ENCODE measurements around the gene PLCD3. TPM values are rescaled to one million over a fixed set of nuclear protein-coding genes. Genes with fewer than 3 reads are reported as not detected.

Gene PLCD3
- total RNA-seq, 4 donors from 2014 or later = 38.6 to 186 (median 75.1) TPM

DNA sequence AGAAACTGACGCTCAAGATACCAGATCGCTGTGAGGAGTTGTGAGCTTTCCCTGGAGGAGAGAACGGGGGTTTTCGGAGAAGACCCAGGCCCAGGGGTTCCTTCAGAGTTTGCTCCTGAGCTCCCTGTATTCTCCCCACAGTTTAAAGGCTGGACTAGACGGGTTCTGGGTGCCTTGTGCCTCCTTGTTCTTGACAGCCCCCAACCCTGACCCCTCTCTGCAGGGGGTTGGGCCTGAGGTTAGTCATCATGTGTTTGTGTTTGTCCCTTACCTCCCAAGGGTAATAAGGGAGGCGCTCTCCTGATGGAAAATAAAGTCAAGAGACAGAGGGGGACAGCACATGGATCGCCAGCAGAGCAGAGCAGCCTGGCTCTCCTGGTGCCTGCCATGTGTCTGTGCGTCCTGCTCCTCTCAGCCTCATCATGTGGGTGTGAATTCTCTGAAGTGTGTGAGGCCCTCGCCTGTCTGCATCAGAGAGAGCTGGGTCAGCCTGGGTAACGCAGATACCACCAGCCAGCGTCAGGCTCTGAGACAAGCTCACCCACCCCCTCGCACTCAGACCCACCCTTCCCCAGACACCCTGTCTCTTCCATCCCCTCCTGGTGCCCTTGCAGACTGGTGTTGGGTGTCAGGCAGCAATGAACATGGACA lies 38.1 kb upstream of the PLCD3 start:
- no peak for TF ChIP-seq POLR2A (IDR thresholded peaks at IDR 0.05)
- TF ChIP-seq, protein P1, sequence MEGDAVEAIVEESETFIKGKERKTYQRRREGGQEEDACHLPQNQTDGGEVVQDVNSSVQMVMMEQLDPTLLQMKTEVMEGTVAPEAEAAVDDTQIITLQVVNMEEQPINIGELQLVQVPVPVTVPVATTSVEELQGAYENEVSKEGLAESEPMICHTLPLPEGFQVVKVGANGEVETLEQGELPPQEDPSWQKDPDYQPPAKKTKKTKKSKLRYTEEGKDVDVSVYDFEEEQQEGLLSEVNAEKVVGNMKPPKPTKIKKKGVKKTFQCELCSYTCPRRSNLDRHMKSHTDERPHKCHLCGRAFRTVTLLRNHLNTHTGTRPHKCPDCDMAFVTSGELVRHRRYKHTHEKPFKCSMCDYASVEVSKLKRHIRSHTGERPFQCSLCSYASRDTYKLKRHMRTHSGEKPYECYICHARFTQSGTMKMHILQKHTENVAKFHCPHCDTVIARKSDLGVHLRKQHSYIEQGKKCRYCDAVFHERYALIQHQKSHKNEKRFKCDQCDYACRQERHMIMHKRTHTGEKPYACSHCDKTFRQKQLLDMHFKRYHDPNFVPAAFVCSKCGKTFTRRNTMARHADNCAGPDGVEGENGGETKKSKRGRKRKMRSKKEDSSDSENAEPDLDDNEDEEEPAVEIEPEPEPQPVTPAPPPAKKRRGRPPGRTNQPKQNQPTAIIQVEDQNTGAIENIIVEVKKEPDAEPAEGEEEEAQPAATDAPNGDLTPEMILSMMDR (IDR thresholded peaks at IDR 0.05 in 4 of 5, conservative IDR thresholded peaks at IDR 0.05 in 1 of 5) = no peak
- H3K4me3 ChIP-seq = peak overlapping the region in 2 of 4 donors; percentile 51 to 52
- peaks cover 0 to 7% of the 10 kb centered on the region in 2 donors for H3K36me3 ChIP-seq
- DNase-seq (no peak), ATAC-seq (peak; percentile 36 to 45)
- no peaks in the 10 kb centered on the region for H3K27me3 ChIP-seq
- H3K9me3 ChIP-seq = no peaks in the 10 kb centered on the region
- intact Hi-C loops (cut with DNase I; ENCODE audit: low total_unique reads) = loop anchor here (1.0 kb wide), 2 partner anchors 9 to 22 kb away; partner anchors contain the start of genes HEXIM1 and HEXIM2
- peaks cover 34 to 43% of the 10 kb centered on the region in 2 donors for H3K4me1 ChIP-seq
- H3K27ac ChIP-seq = peak overlapping the region; percentile 88 to 99 (median 94)
- in situ Hi-C loops (cut with MboI; ENCODE audit: low sequenced_read_pairs in 4 of 4) = loop anchor here in 1 of 4 donors (25.0 kb wide), 1 partner anchor 108 kb away; the partner anchor contains the start of genes DCAKD and NMT1

DNA sequence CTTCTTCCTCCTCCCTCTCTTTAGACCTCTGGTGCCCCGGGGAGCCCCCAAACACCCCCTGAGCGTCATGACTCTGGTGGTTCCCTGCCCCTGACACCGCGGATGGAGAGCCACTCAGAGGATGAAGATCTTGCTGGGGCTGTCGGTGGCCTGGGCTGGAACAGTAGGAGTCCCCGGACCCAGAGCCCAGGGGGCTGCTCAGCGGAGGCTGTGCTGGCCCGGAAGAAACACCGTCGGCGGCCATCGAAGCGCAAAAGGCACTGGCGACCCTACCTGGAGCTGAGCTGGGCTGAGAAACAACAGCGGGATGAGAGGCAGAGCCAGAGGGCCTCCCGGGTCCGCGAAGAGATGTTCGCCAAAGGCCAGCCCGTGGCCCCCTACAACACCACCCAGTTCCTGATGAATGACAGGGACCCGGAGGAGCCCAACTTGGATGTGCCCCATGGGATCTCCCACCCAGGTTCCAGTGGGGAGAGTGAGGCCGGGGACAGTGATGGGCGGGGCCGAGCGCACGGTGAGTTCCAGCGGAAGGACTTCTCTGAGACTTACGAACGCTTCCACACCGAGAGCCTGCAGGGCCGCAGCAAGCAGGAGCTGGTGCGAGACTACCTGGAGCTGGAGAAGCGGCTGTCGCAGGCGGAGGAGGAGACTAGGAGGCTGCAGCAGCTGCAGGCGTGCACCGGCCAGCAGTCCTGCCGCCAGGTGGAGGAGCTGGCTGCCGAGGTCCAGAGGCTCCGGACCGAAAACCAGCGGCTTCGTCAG lies 36.9 kb upstream of the PLCD3 start:
- DNase-seq = no peak
- in situ Hi-C loops (cut with MboI; ENCODE audit: low sequenced_read_pairs in 4 of 4) = loop anchor here in 1 of 4 donors (25.0 kb wide), 1 partner anchor 107 kb away; the partner anchor contains the start of genes DCAKD and NMT1

DNA sequence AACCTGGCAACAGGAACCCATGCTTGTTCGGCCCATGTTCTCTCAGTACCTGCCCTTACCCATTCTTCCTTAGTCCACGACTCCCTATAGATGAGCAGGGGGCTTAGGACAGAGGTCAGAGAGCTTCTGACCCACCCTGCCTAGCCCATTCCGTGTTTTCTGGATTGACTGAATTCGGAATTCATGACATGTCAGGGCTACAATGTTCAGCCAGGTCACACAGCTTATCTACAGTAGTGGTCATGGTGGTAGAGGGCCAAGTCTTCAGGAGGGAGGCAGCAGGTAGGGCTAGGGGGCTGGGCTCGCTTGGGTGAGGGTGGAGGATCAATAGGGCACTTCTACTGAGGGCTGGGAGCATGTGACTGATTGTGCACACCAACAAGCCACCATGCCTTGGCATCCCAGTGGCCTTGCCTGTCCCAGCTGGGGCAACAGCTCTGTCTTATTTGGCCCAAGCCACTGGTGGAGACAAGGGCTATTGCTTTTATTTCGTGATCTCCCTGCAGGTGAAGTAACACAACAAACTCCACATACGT lies 32.5 kb upstream of the PLCD3 start:
- Histone ChIP-seq H3K27ac (no peak overlapping the region), H3K27me3 (no peaks in the 10 kb centered on the region), H3K9me3 (no peaks in the 10 kb centered on the region), H3K36me3 (peaks cover 0 to 11% of the 10 kb centered on the region in 2 donors), H3K4me3 (no peak overlapping the region), H3K4me1 (peaks cover 14 to 18% of the 10 kb centered on the region in 2 donors)
- no peak for TF ChIP-seq POLR2A (IDR thresholded peaks at IDR 0.05)
- TF ChIP-seq, protein P1 (IDR thresholded peaks at IDR 0.05 in 4 of 5, conservative IDR thresholded peaks at IDR 0.05 in 1 of 5) = no peak
- ATAC-seq (no peak), DNase-seq (no peak)
- in situ Hi-C loops (cut with MboI; ENCODE audit: low sequenced_read_pairs in 4 of 4) = loop anchor here in 1 of 4 donors (25.0 kb wide), 1 partner anchor 103 kb away; the partner anchor contains the start of genes DCAKD and NMT1
- intact Hi-C loops (cut with DNase I; ENCODE audit: low total_unique reads) = loop anchor here (5.0 kb wide), 1 partner anchor 152 kb away; the partner anchor contains the start of gene MAP3K14

More for the DNA sequence above, 36.9 kb upstream of the PLCD3 start:
- ATAC-seq = no peak
- Histone ChIP-seq H3K27ac (peak overlapping the region; percentile 88 to 99 (median 94)), H3K9me3 (no peaks in the 10 kb centered on the region), H3K36me3 (peaks cover 0 to 7% of the 10 kb centered on the region in 2 donors), H3K4me1 (peaks cover 34 to 43% of the 10 kb centered on the region in 2 donors), H3K27me3 (no peaks in the 10 kb centered on the region), H3K4me3 (no peak overlapping the region)
- TF ChIP-seq, protein P1 (IDR thresholded peaks at IDR 0.05 in 4 of 5, conservative IDR thresholded peaks at IDR 0.05 in 1 of 5) = no peak
- TF ChIP-seq POLR2A (IDR thresholded peaks at IDR 0.05) = no peak
- intact Hi-C loops (cut with DNase I; ENCODE audit: low total_unique reads) = no loop called here

DNA sequence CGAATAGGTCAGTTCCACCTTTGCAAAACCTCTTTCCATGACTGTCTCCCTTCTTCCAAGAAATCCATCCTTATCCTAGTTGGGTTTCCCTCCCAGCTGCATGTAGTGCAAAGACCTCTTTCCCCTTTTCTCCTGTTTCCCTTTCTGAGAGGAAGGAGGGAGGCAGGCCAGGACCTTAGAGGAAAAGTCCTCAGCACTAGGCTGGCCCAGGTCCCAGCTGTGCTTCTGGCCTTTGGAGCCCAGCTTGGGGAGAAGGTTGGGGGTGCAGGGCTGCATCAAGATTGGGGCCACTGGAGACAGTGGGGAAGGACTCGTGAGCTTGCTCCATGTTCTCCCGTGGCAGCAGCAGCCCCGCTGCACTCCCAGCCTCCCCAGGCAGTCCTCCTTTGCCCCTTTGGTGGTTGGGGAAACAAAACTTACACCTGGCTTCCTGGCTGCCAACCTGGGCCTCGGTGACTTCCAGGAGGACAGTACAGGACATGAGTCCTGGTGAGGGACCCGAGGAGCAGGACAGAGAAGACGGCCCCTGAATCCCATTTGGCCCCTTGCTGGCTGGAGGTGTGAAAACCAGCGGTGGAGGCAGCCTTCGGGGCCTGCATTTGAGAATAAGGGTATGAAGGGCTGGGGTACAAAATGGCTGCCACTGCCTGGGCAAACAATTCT lies 29.8 kb upstream of the PLCD3 start:
- H3K4me1 ChIP-seq = peaks cover 38 to 43% of the 10 kb centered on the region in 2 donors
- H3K4me3 ChIP-seq = peak overlapping the region; percentile 34 to 99 (median 50)
- TF ChIP-seq, protein P1 (IDR thresholded peaks at IDR 0.05 in 4 of 5, conservative IDR thresholded peaks at IDR 0.05 in 1 of 5) = no peak
- no peak for TF ChIP-seq POLR2A (IDR thresholded peaks at IDR 0.05)
- ATAC-seq (no peak), DNase-seq (no peak)
- no peaks in the 10 kb centered on the region for H3K27me3 ChIP-seq
- in situ Hi-C loops (cut with MboI; ENCODE audit: low sequenced_read_pairs in 4 of 4) = loop anchor here in 1 of 4 donors (25.0 kb wide), 1 partner anchor 100 kb away; the partner anchor contains the start of genes DCAKD and NMT1
- intact Hi-C loops (cut with DNase I; ENCODE audit: low total_unique reads) = loop anchor here (5.0 kb wide), 1 partner anchor 155 kb away; the partner anchor contains the start of gene MAP3K14
- H3K9me3 ChIP-seq = no peaks in the 10 kb centered on the region
- H3K27ac ChIP-seq = peak overlapping the region; percentile 74 to 100 (median 88)
- H3K36me3 ChIP-seq = peaks cover 0 to 4% of the 10 kb centered on the region in 2 donors

Measured in gastrocnemius medialis (tissue), 4 donors.